Measurements from ENCODE around the gene GNG11. TPM values are rescaled to one million over a fixed set of nuclear protein-coding genes. Genes with fewer than 3 reads are reported as not detected.

The GNG11 gene
- total RNA-seq, 1 donor from 2014 or later = 479 TPM

- DNase-seq (ENCODE audit: low read depth in 2 of 2) = peak in 1 of 2 donors; percentile 61
Measured at GRCh38 chr7:93945756-93946535, 24.4 kb downstream of the GNG11 start.

GRCh38 chr7:93948106-93948505, 26.6 kb downstream of the GNG11 start:
- DNase-seq (ENCODE audit: low read depth in 2 of 2) = no peak

- DNase-seq (ENCODE audit: low read depth in 2 of 2) = no peak
Measured at GRCh38 chr7:93948873-93949272, 27.3 kb downstream of the GNG11 start.

GRCh38 chr7:93949423-93949822, 27.9 kb downstream of the GNG11 start:
- peak; percentile 55 to 91 for DNase-seq (ENCODE audit: low read depth in 2 of 2)

GRCh38 chr7:93955304-93955703, 33.8 kb downstream of the GNG11 start:
- no peak for DNase-seq (ENCODE audit: low read depth in 2 of 2)

- no peak for DNase-seq (ENCODE audit: low read depth in 2 of 2)
Measured at GRCh38 chr7:93957767-93958166, 36.2 kb downstream of the GNG11 start.

- DNase-seq (ENCODE audit: low read depth in 2 of 2) = peak; percentile 76 to 83
Measured at GRCh38 chr7:93958216-93958615, 36.7 kb downstream of the GNG11 start.

- DNase-seq (ENCODE audit: low read depth in 2 of 2) = peak; percentile 47 to 65
Measured at GRCh38 chr7:93958651-93959050, 37.1 kb downstream of the GNG11 start.

- DNase-seq (ENCODE audit: low read depth in 2 of 2) = no peak
Measured at GRCh38 chr7:93960986-93961385, 39.5 kb downstream of the GNG11 start.

GRCh38 chr7:93964262-93964661, 42.7 kb downstream of the GNG11 start:
- DNase-seq (ENCODE audit: low read depth in 2 of 2) = no peak

GRCh38 chr7:93964813-93965212, 43.3 kb downstream of the GNG11 start:
- no peak for DNase-seq (ENCODE audit: low read depth in 2 of 2)

GRCh38 chr7:93968911-93969620, 47.5 kb downstream of the GNG11 start:
- no peak for DNase-seq (ENCODE audit: low read depth in 2 of 2)

- no peak for DNase-seq (ENCODE audit: low read depth in 2 of 2)
Measured at GRCh38 chr7:93972029-93972725, 50.6 kb downstream of the GNG11 start.

GRCh38 chr7:93973134-93973533, 51.6 kb downstream of the GNG11 start:
- DNase-seq (ENCODE audit: low read depth in 2 of 2) = peak in 1 of 2 donors; percentile 3

GRCh38 chr7:93977211-93977950, 55.8 kb downstream of the GNG11 start:
- no peak for DNase-seq (ENCODE audit: low read depth in 2 of 2)

Other genes starting within 250 kb of the GNG11 start
- 72.1 and 139 TPM in 2 replicates for gene TFPI2, start 31.0 kb upstream of the GNG11 start, total RNA-seq
- gene GNGT1, start 15.2 kb upstream of the GNG11 start, total RNA-seq = not detected in 2 replicates
- gene BET1, start 82.6 kb downstream of the GNG11 start, total RNA-seq = 26.2 and 28.4 TPM in 2 replicates

Data from lung microvascular endothelial cell (primary cell).